HG03571 (cell line): ENCODE data around the gene PRPF19.

ENCODE experiments used
- ATAC-seq: cut with Tn5 transposase; IDR thresholded peaks from one replicate; pipeline ENCODE4 v1.9.1; 2021; ENCODE audit not compliant: unreplicated experiment

The PRPF19 gene

GRCh38 chr11:60845338-60845737 is 61.0 kb downstream of the PRPF19 start:
- no peak for ATAC-seq

DNA sequence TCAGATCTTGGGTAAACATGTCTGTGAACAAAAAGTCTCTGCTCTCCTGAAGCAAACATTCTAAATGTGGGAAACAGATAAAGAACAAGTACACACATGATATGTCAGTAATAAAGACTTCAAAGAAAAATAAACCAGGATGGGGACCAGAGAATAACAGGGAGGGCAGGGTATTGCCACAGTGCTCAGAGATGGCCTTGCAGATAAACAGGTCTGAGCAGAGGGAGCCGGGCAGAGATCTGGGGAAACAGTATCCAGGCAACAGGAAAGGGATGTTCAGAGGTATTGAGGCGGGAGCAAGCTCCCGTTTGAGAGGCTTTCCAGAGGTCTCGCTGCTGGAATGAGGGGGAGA is 61.5 kb downstream of the PRPF19 start:
- ATAC-seq: no peak

- no peak for ATAC-seq
Measured at GRCh38 chr11:60844045-60844869, 62.1 kb downstream of the PRPF19 start.

GRCh38 chr11:60842668-60843600 is 63.5 kb downstream of the PRPF19 start:
- no peak for ATAC-seq

DNA sequence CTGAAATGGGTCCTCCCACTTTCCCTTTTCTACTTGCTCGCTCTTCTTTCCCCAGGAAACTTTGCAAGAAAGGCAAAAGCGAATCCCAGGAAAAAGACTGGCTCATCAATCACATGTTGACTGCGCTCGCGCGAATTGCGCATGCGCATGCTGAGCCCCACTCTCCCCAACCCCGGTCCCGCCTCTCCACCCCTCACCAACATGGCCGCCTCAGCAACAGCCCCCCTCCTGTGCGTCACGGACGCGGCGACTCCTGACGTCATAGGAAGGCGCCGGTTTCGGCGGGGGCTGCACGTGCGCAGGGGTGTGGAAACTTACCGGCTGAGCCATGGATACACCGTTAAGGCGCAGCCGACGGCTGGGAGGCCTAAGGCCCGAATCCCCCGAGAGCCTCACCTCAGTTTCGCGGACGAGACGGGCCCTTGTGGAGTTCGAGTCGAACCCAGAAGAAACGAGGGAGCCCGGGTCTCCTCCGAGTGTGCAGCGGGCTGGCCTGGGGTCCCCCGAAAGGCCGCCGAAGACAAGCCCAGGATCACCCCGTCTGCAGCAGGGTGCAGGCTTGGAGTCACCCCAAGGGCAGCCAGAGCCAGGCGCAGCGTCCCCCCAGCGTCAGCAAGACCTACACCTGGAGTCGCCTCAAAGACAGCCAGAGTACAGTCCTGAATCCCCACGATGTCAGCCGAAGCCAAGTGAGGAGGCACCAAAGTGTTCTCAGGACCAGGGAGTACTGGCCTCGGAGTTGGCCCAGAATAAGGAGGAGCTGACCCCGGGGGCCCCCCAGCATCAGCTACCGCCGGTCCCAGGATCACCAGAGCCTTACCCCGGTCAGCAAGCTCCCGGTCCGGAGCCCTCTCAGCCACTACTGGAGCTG is 64.4 kb downstream of the PRPF19 start, which contains the start of gene CCDC86:
Gene CCDC86, plus strand, starts transcription at position 317 of the 871 bp plus-strand sequence. Its CDS starts 12 bp downstream, at position 329.
- ATAC-seq: peak; percentile 78
